Stimulated activated CD4-positive, alpha-beta T cell treated with anti-CD3 and anti-CD28 coated beads, Interleukin-12 subunit alpha, Interleukin-12 subunit beta, amount 100 ng/mL, for 24 hours (primary cell): Measurements from ENCODE around the gene ALB.

Experiments used
- DNase-seq, 2 experiments: peaks; one replicate each; pipeline ENCODE4 v3.0.0-alpha.2; 2020; ENCODE audit warnings: low read depth in 2 of 2

Gene ALB

GRCh38 chr4:73450398-73451004 lies 46.4 kb downstream of the ALB start:
- no peak for DNase-seq

GRCh38 chr4:73451404-73451803 lies 47.3 kb downstream of the ALB start:
- no peak for DNase-seq

GRCh38 chr4:73451981-73452747 lies 48.1 kb downstream of the ALB start:
- no peak for DNase-seq

GRCh38 chr4:73452953-73453700 lies 49.0 kb downstream of the ALB start:
- no peak for DNase-seq

GRCh38 chr4:73453701-73454005 lies 49.6 kb downstream of the ALB start:
- DNase-seq, result no peak

GRCh38 chr4:73454920-73455319 lies 50.8 kb downstream of the ALB start:
- no peak for DNase-seq

- no peak for DNase-seq
Observed at GRCh38 chr4:73456177-73457022, 52.3 kb downstream of the ALB start.

- DNase-seq, result no peak
Observed at GRCh38 chr4:73458184-73459047, 54.3 kb downstream of the ALB start.

- no peak for DNase-seq
Observed at GRCh38 chr4:73459048-73459421, 54.9 kb downstream of the ALB start.

- no peak for DNase-seq
Observed at GRCh38 chr4:73460913-73461522, 56.9 kb downstream of the ALB start.

- DNase-seq, result no peak
Observed at GRCh38 chr4:73468170-73468569, 64.1 kb downstream of the ALB start.

- no peak for DNase-seq
Observed at GRCh38 chr4:73470728-73471127, 66.6 kb downstream of the ALB start.
